Left ventricle myocardium inferior (tissue), 1 donor: ENCODE data around the gene AAK1. TPM values are rescaled to one million over a fixed set of nuclear protein-coding genes. Genes with fewer than 3 reads are reported as not detected.
"Not testable (repeated sequence)": the region's sequence is repeated elsewhere in the genome, so short reads cannot be mapped to it uniquely, and the experiment has no call there.

Experiments
- DNase-seq: peaks from one replicate; pipeline ENCODE4 v3.0.0-alpha.2; 2020
- H3K27ac ChIP-seq: fragments of 200-600 bp; replicated peaks from 2 replicates; pipeline ENCODE4 v1.8.0; 2021
- H3K27me3 ChIP-seq: fragments of 200-600 bp; 2 replicates; pipeline ENCODE4 v1.8.0; 2021; ENCODE audit warnings: low read depth
- H3K36me3 ChIP-seq: fragments of 200-600 bp; 2 replicates; pipeline ENCODE4 v1.8.0; 2021
- H3K4me1 ChIP-seq: fragments of 200-600 bp; 2 replicates; pipeline ENCODE4 v1.8.0; 2021
- H3K4me3 ChIP-seq: fragments of 200-600 bp; 2 replicates; pipeline ENCODE4 v1.8.0; 2021; ENCODE audit warnings: mild to moderate bottlenecking, moderate library complexity
- H3K9me3 ChIP-seq: fragments of 200-600 bp; replicated peaks from 2 replicates; pipeline ENCODE4 v1.8.0; 2021
- CTCF ChIP-seq: fragments of 200-600 bp; IDR thresholded peaks from 2 replicates; pipeline ENCODE4 v1.8.0; 2021; ENCODE audit warnings: antibody characterized with exemption, mild to moderate bottlenecking, borderline replicate concordance
- intact Hi-C: fragments of 100-400 bp; cut with micrococcal nuclease; formaldehyde crosslinking; loops from one replicate; pipeline ENCODE4 v1.11.0; 2022
- total RNA-seq: library from RNA; stranded (reverse); fragmentation: NEBNext Ultra II Directional; extraction: Animal tissue kit (Norgen Biotek cat#: 25700); gene quantifications from one replicate; pipeline ENCODE4 v1.2.1, GENCODE V29; 2021
- donor health status: DM: no; HTN: yes; CAD: no; lungs with severe emphysema.

The AAK1 gene
- total RNA-seq, 1 donor from 2014 or later, result 133 TPM

- peaks cover 7% of the 10 kb centered on the region for H3K9me3 ChIP-seq
- intact Hi-C loops, result no loop called here
- peaks cover 29% of the 10 kb centered on the region for H3K4me1 ChIP-seq
- H3K27me3 ChIP-seq, result no peaks in the 10 kb centered on the region
- no peak overlapping the region for H3K4me3 ChIP-seq
- H3K27ac ChIP-seq, result peak overlapping the region; percentile 65
- no peak for DNase-seq
- TF ChIP-seq CTCF, result no peak
- no peaks in the 10 kb centered on the region for H3K36me3 ChIP-seq
These were observed 15.8 kb upstream of the AAK1 start for GRCh38 chr2:69659349-69659748.

GRCh38 chr2:69652206-69652605, 8.7 kb upstream of the AAK1 start:
- intact Hi-C loops, result no loop called here
- Histone ChIP-seq H3K36me3 (no peaks in the 10 kb centered on the region), H3K27me3 (no peaks in the 10 kb centered on the region), H3K4me3 (no peak overlapping the region), H3K9me3 (no peaks in the 10 kb centered on the region), H3K4me1 (peaks cover 8% of the 10 kb centered on the region), H3K27ac (no peak overlapping the region)
- no peak for TF ChIP-seq CTCF
- DNase-seq, result no peak

GRCh38 chr2:69647196-69647595, 3.7 kb upstream of the AAK1 start:
- H3K27me3 ChIP-seq, H3K27ac ChIP-seq, H3K36me3 ChIP-seq, DNase-seq, H3K9me3 ChIP-seq, H3K4me3 ChIP-seq: not testable (repeated sequence)
- intact Hi-C loops, result loop anchor here (10.0 kb wide), 2 partner anchors 58 to 82 kb away; no protein-coding TSS in a partner anchor
- H3K4me1 ChIP-seq, result peaks cover 34% of the 10 kb centered on the region

- intact Hi-C loops, result loop anchor here (10.0 kb wide), 2 partner anchors 58 to 82 kb away; no protein-coding TSS in a partner anchor
- no peak for TF ChIP-seq CTCF
- peak overlapping the region; percentile 98 for H3K27ac ChIP-seq
These were observed 3.2 kb upstream of the AAK1 start for GRCh38 chr2:69646714-69647113.

GRCh38 chr2:69645921-69646320, 2.4 kb upstream of the AAK1 start:
- Histone ChIP-seq H3K4me3 (no peak overlapping the region), H3K27ac (peak overlapping the region; percentile 98), H3K36me3 (no peaks in the 10 kb centered on the region), H3K9me3 (no peaks in the 10 kb centered on the region), H3K4me1 (peaks cover 47% of the 10 kb centered on the region), H3K27me3 (no peaks in the 10 kb centered on the region)
- intact Hi-C loops, result loop anchor here (10.0 kb wide), 2 partner anchors 59 to 81 kb away; no protein-coding TSS in a partner anchor
- DNase-seq, result no peak
- TF ChIP-seq CTCF, result no peak

More at GRCh38 chr2:69646714-69647113, 3.2 kb upstream of the AAK1 start:
- no peaks in the 10 kb centered on the region for H3K27me3 ChIP-seq
- H3K4me1 ChIP-seq, result peaks cover 39% of the 10 kb centered on the region
- H3K9me3 ChIP-seq, result no peaks in the 10 kb centered on the region
- no peak overlapping the region for H3K4me3 ChIP-seq
- no peak for DNase-seq
- no peaks in the 10 kb centered on the region for H3K36me3 ChIP-seq

GRCh38 chr2:69645031-69645431, 1.5 kb upstream of the AAK1 start:
- Histone ChIP-seq H3K9me3 (no peaks in the 10 kb centered on the region), H3K27me3 (no peaks in the 10 kb centered on the region), H3K36me3 (no peaks in the 10 kb centered on the region), H3K4me3 (peak overlapping the region; percentile 95), H3K27ac (peak overlapping the region; percentile 98), H3K4me1 (peaks cover 56% of the 10 kb centered on the region)
- no peak for DNase-seq
- TF ChIP-seq CTCF, result no peak
- intact Hi-C loops, result loop anchor here (10.0 kb wide), 2 partner anchors 60 to 80 kb away; no protein-coding TSS in a partner anchor
